Measurements from ENCODE around the gene ELP6. TPM values are rescaled to one million over a fixed set of nuclear protein-coding genes. Genes with fewer than 3 reads are reported as not detected.
"Not testable (repeated sequence)": the region's sequence is repeated elsewhere in the genome, so short reads cannot be mapped to it uniquely, and the experiment has no call there.

ELP6 gene
- total RNA-seq, 1 donor from 2014 or later: 32.5 TPM

DNA sequence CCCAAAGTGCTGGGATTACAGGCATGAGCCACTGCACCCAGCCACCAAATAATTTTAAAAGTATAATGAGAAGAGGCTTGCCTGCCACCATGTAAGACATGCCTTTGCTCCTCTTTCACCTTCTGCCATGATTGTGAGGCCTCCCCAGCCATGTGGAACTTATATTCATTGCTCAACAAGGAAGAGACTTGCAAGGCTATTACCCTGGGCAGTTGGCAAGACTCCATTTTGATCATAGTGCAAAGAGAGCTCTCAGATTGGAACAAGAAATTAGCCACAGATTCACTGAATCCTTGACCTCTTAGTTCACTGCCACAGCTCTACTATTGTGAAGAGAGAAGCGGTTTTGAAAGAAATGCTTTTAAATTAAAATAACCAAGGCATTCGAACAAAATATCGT, 43.9 kb downstream of the ELP6 start:
- DNase-seq (ENCODE audit: extremely low read depth, low read depth, low spot score): no peak

DNA sequence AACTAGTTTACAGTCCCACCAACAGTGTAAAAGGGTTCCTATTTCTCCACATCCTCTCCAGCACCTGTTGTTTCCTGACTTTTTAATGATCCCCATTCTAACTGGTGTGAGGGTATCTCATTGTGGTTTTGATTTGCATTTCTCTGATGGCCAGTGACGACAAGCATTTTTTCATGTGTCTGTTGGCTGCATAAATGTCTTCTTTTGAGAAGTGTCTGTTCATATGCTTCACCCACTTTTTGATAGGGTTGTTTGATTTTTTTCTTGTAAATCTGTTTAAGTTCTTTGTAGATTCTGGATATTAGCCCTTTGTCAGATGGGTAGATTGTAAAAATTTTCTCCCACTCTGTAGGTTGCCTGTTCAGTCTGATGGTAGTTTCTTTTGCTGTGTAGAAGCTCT, 45.2 kb downstream of the ELP6 start:
- not testable (repeated sequence) for DNase-seq (ENCODE audit: extremely low read depth, low read depth, low spot score)

DNA sequence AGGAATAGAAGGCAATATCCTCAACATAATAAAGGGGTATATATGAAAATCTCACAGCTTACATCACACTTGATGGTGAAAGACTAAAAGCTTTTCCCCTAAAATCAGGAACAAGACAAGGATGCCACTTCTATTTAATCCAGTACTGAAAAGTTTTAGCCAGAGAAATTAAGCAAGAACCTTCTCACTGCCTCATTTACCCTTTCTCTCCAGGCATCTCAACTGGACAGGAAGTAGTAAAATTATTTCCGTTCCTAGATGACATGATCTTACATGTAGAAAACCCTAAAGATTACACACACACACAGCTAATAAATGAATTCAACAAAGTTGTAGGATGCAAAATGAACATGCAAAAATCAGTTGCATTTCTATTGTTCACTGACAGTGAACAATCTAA, 48.9 kb downstream of the ELP6 start:
- DNase-seq (ENCODE audit: extremely low read depth, low read depth, low spot score): no peak

DNA sequence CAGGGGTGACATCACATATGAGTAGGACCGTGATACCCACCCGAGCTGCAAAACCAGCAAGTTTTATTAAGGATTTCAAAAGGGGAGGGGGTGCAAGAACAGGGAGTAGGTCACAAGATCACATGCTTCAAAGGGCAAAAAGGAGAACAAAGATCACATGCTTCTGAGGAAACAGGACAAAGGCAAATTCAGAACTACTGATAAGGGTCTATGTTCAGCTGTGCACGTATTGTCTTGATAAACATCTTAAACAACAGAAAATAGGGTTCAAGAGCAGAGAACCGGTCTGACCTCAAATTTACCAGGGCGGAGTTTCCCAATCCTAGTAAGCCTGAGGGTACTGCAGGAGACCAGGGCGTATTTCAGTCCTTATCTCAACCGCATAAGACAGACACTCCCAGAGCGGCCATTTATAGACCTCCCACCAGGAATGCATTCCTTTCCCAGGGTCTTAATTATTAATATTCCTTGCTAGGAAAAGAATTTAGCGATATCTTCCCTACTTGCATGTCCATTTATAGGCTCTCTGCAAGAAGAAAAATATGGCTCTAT, 53.9 kb downstream of the ELP6 start:
- DNase-seq (ENCODE audit: extremely low read depth, low read depth, low spot score): not testable (repeated sequence)

DNA sequence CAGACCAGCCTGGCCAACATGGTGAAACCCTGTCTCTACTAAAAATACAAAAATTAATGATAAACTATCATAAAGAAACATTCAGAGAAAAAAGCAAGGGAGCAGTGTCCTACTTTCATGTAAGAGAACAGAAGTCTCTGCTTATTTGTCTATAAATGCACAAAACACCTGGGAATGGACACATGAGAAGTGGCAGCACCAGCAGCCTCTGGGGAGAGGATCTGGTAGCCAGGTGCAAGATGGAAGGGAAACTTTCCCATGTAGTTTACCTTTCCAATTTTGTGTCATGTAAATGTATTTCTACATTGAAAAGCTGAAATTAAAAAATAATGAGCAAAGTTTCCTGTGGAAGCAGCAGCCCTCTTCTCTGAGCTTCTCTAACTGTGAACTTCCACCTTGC, 56.5 kb downstream of the ELP6 start:
- DNase-seq (ENCODE audit: extremely low read depth, low read depth, low spot score): no peak

DNA sequence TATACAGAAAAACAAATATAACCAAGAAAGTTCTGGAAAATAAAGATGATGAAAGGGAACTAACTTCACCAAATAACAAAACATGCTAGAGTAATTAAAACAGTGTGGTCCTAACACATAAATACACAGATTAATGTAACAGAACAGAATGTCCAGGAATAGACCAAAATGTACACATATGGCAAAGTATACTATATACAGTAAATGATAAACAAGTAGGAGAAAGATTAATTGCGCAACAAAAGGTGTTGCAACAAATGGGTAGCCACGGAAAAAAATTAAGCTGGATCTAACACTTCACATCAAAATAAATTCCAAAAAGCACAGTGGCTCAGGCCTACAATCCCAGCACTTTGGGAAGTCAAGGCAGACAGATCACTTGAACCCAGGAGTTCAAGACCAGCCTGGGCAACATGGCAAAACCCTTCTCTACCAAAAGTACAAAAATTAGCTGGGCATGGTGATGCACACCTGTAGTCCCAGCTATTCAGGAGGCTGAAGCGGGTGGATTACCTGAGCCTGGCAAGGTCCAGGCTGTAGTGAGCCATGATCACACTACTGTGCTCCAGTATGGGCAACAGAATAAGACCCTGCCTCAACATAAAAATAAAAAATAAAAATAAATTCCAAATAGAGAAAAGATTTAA, 57.6 kb downstream of the ELP6 start:
- no peak for DNase-seq (ENCODE audit: extremely low read depth, low read depth, low spot score)

DNA sequence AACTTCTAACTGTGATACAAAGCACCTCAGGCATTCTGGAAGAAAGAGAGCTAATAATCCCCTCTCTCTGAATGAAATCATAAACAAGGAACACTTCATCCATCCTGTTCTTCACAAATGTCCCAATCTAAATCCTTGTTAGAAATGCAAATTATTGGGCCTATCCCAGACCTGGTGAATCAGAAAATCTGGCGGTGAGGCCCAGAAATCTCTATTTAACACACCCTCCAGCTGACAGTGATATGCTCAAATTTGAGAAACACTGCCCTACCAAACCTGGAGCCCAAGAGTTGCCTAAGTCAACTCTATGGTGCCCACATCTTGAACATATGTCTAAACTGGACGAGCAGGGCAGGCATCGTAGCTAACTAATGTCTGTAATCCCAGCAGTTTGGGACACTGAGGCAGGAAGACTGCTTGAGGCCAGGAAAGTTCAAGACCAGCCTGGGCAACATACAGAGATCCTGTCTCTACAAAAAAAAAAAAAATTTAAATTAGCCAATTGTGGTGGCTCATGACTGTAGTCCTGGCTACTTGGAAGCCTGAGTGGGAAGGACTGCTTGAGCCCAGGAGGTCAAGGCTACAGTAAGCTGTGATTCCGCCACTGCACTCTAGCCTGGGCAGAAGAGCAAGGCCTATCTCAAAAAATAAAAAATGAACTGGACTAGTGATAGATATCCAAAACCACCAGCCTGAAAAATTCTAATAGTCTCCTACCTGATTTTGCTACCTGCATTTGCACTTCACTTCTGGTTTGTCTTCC, 60.9 kb downstream of the ELP6 start:
- no peak for DNase-seq (ENCODE audit: extremely low read depth, low read depth, low spot score)

Other genes starting within 250 kb of the ELP6 start
- gene KIF9, start 230.9 kb downstream of the ELP6 start, total RNA-seq: 13.9 TPM in 2 replicates
- gene KLHL18, start 230.8 kb downstream of the ELP6 start, total RNA-seq: 17.5 and 23.9 TPM in 2 replicates
- gene PTPN23, start 132.7 kb downstream of the ELP6 start, total RNA-seq: 50.8 and 231 TPM in 2 replicates
- gene SCAP, start 37.8 kb downstream of the ELP6 start, total RNA-seq: 55.0 and 63.8 TPM in 2 replicates
- gene CSPG5, start 65.2 kb upstream of the ELP6 start, total RNA-seq: 0.18 and 0.48 TPM in 2 replicates